Activated effector memory CD4-positive, alpha-beta T cell treated with anti-CD3 and anti-CD28 coated beads, Interleukin-2, amount 50 U/mL, for 16 hours (primary cell): ENCODE measurements around the gene SFR1.

Source experiments
- DNase-seq: peaks from one replicate; pipeline ENCODE4 v3.0.0-alpha.2; 2020

The SFR1 gene

GRCh38 chr10:104121485-104122224 is at the start of gene SFR1:
Gene SFR1 (plus strand): TSS chr10:104122171. CDS start chr10:104122184, 13 bp downstream.
- peak; percentile 100 for DNase-seq

GRCh38 chr10:104072786-104073185 is 49.2 kb upstream of the SFR1 start:
- DNase-seq, result no peak

DNA sequence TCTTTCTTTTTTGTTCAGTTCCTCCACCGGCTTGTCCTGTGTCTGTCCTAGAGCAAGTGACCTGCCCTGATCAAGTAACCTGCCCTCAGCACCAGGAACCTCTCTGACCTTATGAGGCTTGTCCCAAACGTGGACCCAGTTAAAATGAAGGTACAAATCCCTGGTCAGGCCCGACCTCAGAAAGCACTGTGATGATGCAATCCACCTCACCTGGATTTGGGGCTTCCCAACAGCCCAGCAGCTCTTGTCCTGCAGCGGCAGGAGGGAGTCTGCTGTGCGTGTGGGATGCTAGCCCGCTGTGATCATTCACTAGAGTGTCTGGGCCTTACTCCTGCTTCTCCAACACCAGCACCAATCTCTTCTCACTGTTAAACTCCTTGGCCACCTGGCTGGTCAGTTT is 47.5 kb upstream of the SFR1 start:
- DNase-seq, result no peak

GRCh38 chr10:104076743-104077160 is 45.2 kb upstream of the SFR1 start:
- no peak for DNase-seq

- no peak for DNase-seq
Observed at GRCh38 chr10:104077247-104077646, 44.7 kb upstream of the SFR1 start.

DNA sequence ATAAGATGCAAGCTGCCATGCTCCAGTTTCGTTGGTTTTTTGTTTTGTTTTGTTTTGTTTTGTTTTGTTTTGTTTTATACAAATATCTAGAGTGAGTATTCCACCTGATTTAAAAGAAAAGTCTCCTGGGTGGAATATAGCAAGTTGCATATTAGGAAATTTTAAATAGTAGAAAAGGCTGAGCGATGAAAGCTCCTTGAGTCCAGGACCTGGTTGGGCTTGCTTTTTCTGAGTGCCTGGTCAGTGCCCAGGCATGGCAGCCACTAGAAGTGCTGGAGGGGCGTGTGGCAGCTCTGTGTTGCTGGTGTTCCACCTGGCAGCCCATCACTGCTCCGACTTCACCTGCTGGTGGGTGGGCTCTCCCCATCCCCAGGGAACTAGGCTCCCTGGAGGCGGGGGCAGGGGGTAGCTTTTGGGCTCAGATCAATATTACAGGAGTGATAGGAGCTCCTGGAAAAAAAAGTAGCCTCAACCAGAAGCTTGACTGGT is 44.3 kb upstream of the SFR1 start:
- DNase-seq, result no peak

DNA sequence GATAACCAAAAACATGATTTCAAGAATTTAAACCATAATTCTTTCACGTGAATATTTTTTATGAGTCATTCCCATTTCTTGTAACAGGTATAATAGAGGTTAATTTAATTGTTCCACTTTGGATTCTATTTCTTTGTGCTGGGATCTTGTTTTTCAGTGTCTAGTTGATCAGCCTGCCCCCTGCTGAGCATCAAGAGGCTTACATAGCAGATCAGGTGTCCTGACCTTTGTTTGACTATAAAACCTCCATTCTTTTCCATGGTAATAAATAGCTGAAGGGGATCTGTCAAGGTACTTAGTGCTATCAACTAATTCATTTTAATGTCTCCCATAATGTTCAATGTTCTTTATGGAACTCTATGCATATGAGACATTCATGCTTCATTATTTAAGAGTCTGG is 41.2 kb upstream of the SFR1 start:
- DNase-seq, result no peak

GRCh38 chr10:104081998-104082397 is 40.0 kb upstream of the SFR1 start:
- DNase-seq, result no peak

- DNase-seq, result no peak
Observed at GRCh38 chr10:104084482-104085142, 37.4 kb upstream of the SFR1 start.

DNA sequence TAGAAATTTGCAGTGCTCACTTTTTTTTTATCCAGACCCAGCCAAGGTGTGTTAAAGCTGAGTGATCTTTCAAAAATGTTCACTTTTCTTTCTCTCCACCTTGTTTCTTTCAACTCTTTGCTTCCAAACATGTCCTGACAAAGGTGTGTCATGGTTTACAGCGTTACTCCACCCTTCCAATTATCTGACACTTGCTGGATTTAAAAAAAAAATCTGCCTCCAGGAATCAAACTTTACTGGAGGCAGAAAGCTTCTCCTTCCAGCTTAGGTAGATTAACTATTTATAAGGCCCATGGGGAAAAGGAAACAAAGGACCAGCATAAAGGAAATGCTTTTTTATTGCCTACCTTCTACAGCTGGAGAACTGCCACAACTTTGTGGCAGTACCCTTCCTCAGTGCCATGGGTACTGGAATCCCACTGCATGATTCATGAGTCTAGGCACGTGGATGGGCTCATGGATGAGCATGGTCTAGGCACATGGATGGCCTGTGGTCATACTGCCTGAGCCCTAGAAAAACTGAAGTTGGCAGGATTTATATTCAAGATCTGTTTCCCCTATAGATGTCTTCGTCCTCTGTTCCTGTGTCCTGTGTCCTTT is 36.1 kb upstream of the SFR1 start, which contains the start of gene COL17A1:
Gene COL17A1 (minus strand): TSS at position 80 of the 600 bp plus-strand sequence. CDS start 5,207 bp downstream, outside the sequence.
- no peak for DNase-seq

GRCh38 chr10:104088239-104088638 is 33.7 kb upstream of the SFR1 start:
- no peak for DNase-seq

- DNase-seq, result no peak
Observed at GRCh38 chr10:104089621-104090020, 32.4 kb upstream of the SFR1 start.

DNA sequence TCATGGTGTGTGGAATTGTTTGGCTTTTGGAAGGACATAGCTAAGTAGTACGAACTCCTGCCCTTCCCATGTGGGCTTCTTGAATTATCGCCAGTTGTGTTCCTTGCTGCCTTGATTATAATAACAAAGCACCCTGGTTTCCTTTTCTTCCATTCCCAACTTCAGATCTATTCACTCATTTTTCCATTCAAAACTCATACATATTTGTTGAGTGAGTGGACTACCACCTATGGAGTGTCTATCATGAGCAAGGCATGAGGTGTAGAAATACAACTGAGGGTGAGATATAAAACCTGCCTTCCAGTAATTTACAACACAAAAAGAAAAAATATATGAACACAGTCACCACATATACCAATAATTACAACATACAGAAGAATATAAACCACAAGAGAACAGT is 31.4 kb upstream of the SFR1 start:
- DNase-seq, result no peak

DNA sequence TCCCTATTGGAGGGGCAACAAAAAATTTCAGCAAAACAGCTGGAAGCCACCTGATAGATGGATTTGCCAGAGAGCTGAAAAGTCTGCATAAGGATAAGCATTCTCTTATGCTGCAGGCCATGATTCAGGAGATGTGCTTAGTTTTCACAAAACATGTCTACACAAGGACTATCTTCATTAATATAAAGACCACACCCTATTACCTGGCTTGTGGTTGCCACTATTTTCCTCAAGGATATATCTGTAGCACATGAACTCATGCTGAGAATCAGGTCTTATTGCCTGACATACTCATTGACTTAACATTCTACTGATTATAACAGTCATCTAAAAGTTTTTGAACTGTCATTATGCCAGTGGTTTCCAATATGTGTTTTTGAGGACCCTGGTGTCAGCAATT is 29.2 kb upstream of the SFR1 start:
- no peak for DNase-seq

DNA sequence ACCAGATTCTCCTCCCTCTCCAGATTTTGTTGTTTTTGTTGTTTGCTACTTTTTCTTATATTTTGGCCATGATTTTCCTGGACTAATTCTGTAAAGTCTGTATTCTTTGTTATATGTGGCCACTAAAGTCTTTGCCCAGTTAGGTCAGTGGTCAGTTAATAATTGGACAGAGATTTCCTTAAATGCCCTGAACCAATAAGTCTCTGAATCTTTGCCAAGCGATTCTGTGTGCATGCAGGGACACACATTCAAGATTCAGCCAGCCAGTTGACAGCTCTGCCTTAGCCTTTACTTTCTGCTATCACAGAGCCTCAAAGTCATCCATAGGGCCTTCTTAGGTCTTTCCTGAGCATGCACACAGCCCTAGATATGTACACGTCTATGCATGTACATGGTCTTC is 25.3 kb upstream of the SFR1 start:
- no peak for DNase-seq

DNA sequence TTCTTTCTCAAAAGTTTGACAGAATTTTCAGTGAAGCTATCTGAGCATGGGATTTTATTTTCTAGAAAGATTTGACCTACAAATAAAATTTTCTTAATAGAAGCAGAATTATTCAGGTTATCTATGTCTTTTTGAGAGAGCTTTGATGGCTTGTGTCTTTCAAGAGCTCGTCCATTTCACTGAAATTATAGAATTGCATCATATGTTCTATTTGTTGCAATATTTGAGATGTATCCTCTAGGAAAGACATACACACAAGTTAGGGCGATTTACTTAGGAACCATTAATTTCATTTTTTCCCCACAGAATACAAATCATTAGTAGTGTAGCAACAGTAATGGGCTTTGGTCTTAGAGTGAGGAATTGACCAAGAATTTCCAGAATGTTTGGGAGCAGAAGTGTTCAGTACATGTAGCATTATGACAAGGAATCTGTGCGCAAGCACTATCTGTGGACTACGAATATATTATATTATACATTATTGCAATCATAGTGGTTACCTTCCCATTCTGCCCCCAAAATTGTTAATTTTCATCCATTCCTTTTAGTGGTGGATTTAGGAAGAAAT is 23.5 kb upstream of the SFR1 start:
- DNase-seq, result no peak

GRCh38 chr10:104099269-104099668 is 22.7 kb upstream of the SFR1 start:
- no peak for DNase-seq

GRCh38 chr10:104099941-104100340 is 22.0 kb upstream of the SFR1 start:
- no peak for DNase-seq

DNA sequence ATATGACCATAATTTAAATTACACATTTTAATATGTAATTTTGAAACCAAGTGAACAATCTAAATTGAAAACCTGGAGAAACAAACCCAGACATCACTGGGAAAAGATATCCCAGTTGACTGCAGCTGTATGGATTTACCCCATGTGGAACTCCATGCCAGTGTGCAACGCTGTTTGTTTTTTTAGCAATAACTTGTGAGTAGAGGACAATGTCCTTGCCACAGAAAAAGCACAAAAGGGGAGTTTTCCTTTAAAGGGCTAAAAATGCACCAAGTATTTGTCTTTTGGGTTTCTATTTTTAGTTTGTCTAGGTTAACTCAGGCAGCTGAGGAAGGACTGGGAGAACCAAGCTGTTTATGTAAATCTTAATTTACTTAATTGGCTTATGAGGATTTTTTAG is 21.2 kb upstream of the SFR1 start:
- no peak for DNase-seq

DNA sequence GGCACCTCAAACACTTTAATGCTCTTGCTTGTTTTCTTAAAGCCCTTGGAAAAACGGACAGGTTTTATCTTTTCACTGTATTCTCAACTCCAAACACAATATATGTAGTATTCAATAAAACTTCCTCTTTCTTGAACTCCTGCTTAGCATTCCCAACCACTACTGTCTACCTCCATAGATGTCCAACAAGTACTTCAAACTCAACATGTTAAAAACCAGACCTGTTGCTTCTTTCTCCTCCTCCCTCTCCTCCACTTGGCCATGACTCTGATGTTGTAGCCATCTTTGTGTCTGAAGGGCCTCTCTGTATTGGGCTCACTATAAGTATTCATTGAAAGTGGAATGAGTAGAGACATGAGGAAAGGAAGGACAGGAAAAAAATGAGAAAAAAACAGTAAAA is 20.1 kb upstream of the SFR1 start:
- DNase-seq, result no peak

- no peak for DNase-seq
Observed at GRCh38 chr10:104103956-104104355, 18.0 kb upstream of the SFR1 start.

DNA sequence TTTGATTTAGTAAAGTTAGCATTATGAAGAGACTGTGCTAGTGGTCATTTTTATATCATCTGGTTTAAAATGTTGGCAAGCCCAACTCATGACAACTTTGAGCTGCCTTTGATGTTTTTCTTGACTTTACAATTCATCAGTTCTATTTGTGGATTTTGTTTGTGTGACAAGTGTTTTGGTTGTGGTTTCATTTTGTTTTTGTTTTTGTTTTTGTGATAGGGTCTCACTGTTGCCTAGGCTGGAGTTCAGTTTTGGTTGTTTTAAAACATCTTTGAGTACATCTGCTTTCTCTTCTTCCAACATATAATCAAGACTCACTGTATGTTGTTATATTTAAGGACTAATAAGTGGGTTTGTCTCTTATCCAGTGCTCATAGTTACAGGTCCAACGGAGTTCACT is 17.6 kb upstream of the SFR1 start:
- no peak for DNase-seq

DNA sequence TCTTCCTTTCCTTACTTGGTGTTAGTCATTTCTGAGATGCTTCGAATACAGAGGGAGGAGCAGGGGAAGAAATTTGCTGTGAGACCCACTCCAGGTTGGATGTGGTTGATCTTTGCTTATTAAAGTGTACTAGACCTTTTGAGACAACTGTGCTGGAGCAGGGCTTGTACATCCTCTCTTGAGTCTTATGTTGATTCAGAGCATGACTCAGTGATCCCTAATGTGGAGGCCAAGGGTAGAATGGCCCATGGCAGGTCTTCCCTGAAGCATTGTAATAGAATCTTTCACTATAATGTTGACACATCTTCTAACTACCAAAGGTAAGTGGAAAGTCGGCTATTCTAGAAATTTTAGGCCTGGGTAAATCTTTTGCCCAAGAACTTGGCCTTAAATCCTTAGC is 17.0 kb upstream of the SFR1 start:
- no peak for DNase-seq
